VCaP (cell line): ENCODE measurements around the gene SPOCK1.

Source experiments
- H3K27ac ChIP-seq: fragments of 450-650 bp; 2 replicates; pipeline ENCODE4 v1.5.1; 2017
- CTCF ChIP-seq: fragments of 450-650 bp; conservative IDR thresholded peaks from 2 replicates; pipeline ENCODE4 v1.5.1; 2017; ENCODE audit warnings: mild to moderate bottlenecking, moderate library complexity

The SPOCK1 gene

GRCh38 chr5:137205231-137206027 is 293.7 kb downstream of the SPOCK1 start:
- TF ChIP-seq CTCF, result no peak
- peak overlapping the region; percentile 17 for H3K27ac ChIP-seq

GRCh38 chr5:137203011-137203632 is 296.0 kb downstream of the SPOCK1 start:
- no peak for TF ChIP-seq CTCF
- no peak overlapping the region for H3K27ac ChIP-seq

GRCh38 chr5:137201876-137202275 is 297.2 kb downstream of the SPOCK1 start:
- no peak for TF ChIP-seq CTCF
- H3K27ac ChIP-seq, result peak overlapping the region; percentile 12; the same call in 1 of the 2 replicates

- peak overlapping the region; percentile 12; the same call in 1 of the 2 replicates for H3K27ac ChIP-seq
- no peak for TF ChIP-seq CTCF
These were observed 298.0 kb downstream of the SPOCK1 start for GRCh38 chr5:137200906-137201700.

GRCh38 chr5:137199966-137200365 is 299.2 kb downstream of the SPOCK1 start:
- no peak for TF ChIP-seq CTCF
- H3K27ac ChIP-seq, result no peak overlapping the region

GRCh38 chr5:137199201-137199600 is 299.9 kb downstream of the SPOCK1 start:
- no peak overlapping the region for H3K27ac ChIP-seq
- no peak for TF ChIP-seq CTCF

GRCh38 chr5:137195483-137195882 is 303.6 kb downstream of the SPOCK1 start:
- H3K27ac ChIP-seq, result peak overlapping the region; percentile 98; the same call in 1 of the 2 replicates
- no peak for TF ChIP-seq CTCF
